Brain pericyte (primary cell): ENCODE data around the gene DDX54.

ENCODE experiments used
- DNase-seq: peaks from one replicate; pipeline ENCODE4 v3.0.0-alpha.2; 2012; ENCODE audit warnings: low read depth, low spot score

The DDX54 gene, protein sequence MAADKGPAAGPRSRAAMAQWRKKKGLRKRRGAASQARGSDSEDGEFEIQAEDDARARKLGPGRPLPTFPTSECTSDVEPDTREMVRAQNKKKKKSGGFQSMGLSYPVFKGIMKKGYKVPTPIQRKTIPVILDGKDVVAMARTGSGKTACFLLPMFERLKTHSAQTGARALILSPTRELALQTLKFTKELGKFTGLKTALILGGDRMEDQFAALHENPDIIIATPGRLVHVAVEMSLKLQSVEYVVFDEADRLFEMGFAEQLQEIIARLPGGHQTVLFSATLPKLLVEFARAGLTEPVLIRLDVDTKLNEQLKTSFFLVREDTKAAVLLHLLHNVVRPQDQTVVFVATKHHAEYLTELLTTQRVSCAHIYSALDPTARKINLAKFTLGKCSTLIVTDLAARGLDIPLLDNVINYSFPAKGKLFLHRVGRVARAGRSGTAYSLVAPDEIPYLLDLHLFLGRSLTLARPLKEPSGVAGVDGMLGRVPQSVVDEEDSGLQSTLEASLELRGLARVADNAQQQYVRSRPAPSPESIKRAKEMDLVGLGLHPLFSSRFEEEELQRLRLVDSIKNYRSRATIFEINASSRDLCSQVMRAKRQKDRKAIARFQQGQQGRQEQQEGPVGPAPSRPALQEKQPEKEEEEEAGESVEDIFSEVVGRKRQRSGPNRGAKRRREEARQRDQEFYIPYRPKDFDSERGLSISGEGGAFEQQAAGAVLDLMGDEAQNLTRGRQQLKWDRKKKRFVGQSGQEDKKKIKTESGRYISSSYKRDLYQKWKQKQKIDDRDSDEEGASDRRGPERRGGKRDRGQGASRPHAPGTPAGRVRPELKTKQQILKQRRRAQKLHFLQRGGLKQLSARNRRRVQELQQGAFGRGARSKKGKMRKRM

DNA sequence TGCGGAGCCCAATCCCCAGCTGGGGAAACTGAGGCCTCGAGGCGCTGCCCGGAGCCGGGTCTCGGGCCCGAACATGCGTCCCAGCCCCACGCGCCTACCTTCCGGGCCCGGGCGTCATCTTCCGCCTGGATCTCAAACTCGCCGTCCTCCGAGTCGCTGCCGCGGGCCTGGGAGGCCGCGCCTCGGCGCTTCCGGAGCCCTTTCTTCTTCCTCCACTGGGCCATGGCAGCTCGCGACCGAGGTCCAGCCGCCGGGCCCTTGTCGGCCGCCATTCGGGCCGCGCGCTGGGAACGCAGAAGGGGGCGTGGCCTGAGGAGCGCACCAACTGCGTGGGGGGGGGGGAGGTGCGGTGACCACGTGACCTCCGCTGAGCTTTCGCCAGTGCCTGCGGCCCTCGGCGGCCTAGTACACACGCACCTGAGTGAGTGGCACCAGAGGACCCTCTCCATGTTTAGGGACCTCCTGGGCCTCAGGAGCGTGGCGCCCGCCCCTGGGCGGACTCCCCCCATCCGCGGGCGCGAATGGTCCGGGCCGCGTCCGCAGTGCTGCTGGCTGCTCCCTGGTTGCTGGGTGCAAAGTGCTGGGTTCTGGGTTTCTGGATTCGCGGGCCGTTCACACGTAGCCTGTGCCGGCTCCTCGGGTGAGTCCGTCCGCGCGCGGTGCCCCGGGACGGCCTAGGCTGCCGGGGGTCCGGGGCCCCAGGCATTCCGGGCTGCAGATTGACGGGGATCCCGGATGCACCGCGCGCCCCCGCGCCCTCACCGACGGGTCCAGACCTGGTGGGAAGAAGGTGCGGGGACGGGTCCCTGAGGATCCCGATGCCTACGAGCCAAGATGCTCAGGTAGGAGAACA is at the start of gene DDX54, which contains the start of gene RITA1:
Gene DDX54, minus strand, starts transcription at position 299 of the 853 bp plus-strand sequence. Its CDS starts 27 bp downstream, at position 272.
Gene RITA1, plus strand, starts transcription at position 542 of the 853 bp plus-strand sequence. CDS start 1,026 bp downstream, outside the sequence.
- peak; percentile 57 for DNase-seq

GRCh38 chr12:113234483-113234882 is 49.2 kb upstream of the DDX54 start:
- no peak for DNase-seq

DNA sequence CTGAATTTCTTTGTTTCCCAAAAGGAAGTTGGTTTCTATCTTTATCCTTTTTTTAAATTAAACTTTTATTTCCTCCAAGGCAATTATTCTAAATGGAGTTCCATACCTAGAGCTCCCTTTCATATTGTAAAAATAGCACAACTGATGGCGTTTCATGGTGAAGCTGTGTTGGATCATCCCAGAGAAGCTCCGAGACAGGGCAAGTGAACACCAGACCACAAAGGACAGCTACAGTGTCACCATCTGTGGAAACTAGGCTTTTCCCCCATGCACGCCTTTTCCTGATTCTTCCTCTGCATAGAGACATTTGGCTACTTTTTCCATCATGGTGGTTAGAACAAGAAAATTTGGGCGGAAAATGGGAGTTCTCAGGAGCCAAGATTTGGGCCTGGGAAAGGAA is 48.7 kb upstream of the DDX54 start:
- no peak for DNase-seq

- peak; percentile 71 for DNase-seq
Measured at GRCh38 chr12:113232840-113233585, 47.7 kb upstream of the DDX54 start.

DNA sequence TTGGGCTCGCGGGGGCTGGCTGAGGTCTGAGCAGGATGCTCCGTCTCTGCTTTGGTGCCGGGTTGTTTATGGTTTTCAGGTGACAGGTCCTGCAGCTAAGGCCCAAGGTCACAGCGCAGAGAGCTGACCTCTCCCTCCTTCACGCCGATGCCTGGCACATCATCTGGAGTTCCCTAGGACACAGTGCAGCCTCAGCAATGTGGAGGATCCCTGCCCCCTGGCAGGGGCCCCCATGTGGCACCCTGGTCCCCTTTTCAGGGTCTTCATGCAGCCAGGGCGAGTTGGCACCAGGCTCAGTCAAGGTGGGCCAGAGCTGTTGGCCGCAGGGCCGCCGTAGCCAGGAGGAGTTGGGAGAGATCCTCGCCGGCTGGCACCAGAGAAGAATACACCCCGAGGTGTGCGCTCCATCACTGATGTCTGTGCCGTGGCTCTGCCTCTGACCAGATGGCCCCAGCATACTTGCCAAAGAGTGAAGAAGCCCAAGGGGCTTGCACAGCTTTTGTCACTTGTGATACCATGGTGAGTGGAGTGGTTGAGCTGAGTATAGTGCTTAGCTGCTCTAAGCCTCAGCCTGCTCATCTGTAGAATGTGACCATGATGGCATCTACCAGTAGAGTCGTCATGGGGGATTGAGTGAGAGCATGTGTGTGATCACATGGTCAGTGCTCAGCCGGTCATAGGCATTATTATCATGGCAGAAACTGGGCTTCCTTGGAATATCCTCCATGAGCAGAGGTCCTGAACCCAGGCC is 47.0 kb upstream of the DDX54 start:
- no peak for DNase-seq

DNA sequence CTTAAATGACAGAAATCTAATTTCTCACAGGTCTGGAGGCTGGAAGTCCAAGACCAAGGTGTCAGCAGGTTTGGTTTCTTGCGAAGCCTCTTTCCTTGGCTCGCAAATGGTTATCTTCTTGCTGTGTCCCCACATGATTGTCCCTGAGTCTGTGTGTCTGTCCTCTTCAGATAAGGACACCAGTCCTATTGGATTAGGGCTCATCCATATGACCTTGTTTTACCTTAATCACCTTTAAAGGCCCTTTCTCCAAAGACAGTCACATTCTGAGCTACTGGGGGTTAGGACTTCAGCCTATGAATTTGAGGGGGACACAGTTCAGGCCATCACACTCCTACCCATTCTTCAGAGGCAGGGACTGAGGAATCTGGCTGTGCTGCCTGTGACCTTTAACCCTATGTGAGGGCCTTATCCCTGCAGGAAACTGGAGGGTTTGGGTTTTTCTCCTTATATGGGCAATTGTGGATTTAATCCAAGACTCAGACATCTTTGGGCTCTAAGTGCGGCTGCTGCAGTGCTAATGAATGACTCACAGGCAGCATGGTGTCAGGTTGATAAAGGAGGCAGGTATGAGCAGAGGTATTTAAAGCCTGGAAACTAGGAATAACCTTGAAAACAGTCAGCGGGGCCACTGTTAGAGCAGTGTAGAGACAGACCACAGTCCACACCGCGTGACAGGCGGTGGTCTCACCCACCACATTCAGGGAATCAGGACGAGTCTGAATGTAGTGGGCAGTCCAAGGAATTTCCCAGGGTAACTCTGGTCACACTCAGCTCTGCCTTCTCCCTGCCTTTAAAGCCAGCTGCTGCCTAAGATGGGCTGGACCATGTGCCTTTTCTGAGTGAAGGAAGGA is 46.2 kb upstream of the DDX54 start:
- DNase-seq: no peak

GRCh38 chr12:113230315-113231234 is 45.3 kb upstream of the DDX54 start:
- DNase-seq: no peak

DNA sequence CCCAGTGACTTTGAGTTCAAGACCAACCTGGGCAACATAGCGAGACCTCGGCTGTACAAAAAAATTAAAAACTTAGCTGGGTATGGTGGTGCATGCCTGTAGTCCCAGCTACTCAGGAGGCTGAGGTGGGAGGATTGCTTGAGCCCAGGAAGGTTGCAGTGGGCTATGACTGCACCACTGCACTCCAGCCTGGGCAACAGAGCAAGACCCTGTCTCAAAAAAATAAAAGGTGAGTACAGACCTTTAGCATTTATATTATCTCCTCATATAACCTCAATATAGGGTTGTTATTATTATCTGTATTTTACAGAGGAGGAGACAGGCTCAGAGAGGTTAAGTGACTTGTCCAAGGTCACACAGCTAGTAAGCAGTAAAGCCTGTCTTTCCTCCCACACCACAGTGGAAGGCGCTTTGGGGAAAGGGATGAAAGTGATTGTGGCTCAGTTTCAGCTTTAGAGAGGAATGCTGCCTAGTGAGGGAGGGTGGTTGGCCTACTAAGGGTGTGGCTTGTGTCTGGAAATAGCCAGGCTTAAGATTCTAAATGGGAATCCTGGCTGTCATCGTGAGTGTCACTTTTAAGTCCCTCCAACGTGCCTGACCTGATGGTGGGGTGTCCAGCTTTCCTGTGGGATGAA is 43.2 kb upstream of the DDX54 start:
- DNase-seq: no peak

DNA sequence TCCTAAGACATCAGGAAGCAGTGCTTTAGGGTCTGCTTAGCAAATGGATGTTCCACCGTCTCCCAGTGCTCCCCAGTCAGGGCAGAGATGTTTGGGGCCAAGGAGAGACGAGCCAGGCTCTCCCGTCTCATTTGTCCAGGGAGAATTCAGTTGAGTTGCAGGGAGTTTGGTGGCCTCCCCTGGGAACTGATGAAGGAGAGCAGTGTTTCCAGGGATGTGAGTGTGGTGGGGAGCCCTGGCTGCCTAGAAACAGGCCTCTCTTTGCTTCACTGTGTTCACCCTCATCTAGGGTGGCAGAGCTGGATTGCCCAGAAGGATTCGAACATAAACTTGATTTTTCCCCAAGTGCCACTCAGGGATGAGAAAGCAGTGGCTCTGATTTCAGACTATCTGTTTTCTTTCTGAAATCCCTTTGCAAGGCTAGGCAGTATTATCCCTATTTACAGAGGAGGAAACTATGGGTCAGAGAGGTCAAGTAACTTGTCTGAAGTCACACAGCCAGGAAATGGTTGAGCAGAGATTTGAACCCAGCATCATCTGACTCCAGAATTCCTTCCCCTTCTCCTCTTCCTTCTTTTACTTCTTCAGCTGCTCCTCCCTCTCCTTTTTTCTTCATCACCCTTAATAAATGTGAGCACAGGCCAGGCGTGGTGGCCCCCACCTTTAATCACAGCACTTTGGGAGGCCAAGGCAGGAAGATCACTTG is 42.6 kb upstream of the DDX54 start:
- DNase-seq: no peak

- DNase-seq: no peak
Measured at GRCh38 chr12:113226696-113227568, 41.7 kb upstream of the DDX54 start.

DNA sequence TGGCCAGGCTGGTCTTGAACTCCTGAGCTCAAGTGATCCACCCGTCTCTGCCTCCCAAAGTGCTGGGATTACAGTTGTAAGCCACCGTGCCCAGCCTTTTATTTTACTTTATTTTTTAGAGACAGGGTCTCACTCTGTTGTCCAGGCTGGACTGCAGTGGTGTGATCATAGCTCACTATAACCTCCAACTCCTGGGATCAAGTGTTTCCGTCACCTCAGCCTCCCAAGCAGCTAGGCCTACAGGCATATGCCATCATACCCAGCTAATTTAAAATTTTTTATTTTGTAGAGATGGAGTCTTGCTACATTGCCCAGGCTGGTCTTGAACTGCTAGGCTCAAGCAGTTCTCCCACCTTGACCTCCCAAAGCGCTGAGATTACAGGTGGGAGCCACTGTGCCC is 39.7 kb upstream of the DDX54 start:
- no peak for DNase-seq

DNA sequence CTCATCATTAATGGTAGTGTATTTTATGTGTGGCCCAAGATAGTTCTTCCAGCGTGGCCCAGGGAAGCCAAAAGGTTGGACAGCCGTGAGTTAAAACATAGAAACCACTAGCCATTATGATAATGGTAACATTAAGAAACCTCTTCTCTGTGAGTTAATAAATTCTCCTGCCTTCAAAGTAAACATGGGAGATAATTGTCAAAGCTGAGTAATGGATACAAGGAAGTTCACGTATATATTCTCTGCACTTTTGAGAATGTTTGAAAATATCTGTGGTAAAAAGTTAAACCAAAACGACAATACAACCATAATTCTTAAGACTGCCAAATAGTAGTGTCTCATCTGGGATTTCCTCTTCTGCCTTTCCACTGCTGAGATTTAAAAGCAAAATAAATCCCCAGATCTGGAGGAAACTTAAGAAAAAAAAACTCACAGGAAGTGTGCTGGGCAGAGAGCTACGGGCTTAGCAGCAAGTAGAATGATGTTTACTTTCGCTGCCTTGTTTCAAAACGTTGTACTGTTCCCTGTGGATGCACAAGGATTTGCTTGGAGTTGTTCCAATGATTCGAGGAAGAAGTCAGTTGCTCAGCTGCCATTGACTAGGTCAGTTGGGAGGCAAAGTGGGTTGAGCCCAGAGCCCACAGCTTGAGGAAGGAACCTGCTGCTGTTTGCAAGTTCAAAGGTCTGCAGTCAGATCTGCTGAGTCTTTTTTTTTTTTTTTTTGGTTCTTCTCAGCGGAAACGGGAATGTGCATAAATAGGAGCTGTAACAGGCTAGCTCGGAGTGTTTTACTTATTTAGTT is 37.7 kb upstream of the DDX54 start:
- DNase-seq: peak; percentile 97

- no peak for DNase-seq
Measured at GRCh38 chr12:113221997-113222729, 36.9 kb upstream of the DDX54 start.
